Measurements from ENCODE around the gene LRRC53.

DNA sequence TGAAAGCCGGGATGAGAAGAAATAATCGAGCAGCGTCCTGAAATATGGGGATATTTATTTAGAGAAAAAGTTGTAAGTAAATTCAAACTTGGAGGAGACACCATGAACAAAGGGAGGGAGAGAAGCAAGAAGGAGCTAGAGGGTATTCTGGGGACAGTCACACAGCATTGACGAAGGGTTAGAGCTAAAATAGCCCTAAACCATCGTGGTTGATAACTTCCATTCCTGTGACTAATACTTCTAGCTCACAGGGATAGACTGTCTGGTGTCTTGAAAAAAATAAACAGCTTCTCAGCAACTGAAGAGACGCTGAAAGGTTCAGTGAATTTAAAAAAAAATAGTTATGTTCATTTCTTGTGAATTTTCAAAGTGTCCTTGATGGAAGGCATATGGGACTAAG is 86.7 kb downstream of the LRRC53 start:
- TF ChIP-seq, protein P1, sequence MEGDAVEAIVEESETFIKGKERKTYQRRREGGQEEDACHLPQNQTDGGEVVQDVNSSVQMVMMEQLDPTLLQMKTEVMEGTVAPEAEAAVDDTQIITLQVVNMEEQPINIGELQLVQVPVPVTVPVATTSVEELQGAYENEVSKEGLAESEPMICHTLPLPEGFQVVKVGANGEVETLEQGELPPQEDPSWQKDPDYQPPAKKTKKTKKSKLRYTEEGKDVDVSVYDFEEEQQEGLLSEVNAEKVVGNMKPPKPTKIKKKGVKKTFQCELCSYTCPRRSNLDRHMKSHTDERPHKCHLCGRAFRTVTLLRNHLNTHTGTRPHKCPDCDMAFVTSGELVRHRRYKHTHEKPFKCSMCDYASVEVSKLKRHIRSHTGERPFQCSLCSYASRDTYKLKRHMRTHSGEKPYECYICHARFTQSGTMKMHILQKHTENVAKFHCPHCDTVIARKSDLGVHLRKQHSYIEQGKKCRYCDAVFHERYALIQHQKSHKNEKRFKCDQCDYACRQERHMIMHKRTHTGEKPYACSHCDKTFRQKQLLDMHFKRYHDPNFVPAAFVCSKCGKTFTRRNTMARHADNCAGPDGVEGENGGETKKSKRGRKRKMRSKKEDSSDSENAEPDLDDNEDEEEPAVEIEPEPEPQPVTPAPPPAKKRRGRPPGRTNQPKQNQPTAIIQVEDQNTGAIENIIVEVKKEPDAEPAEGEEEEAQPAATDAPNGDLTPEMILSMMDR (conservative IDR thresholded peaks at IDR 0.05; ENCODE audit: low read depth, low read length) = no peak
- TF ChIP-seq, protein P2, sequence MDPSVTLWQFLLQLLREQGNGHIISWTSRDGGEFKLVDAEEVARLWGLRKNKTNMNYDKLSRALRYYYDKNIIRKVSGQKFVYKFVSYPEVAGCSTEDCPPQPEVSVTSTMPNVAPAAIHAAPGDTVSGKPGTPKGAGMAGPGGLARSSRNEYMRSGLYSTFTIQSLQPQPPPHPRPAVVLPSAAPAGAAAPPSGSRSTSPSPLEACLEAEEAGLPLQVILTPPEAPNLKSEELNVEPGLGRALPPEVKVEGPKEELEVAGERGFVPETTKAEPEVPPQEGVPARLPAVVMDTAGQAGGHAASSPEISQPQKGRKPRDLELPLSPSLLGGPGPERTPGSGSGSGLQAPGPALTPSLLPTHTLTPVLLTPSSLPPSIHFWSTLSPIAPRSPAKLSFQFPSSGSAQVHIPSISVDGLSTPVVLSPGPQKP (IDR thresholded peaks at IDR 0.05; ENCODE audit: borderline replicate concordance, low read depth, low read length) = no peak
- no peak for TF ChIP-seq BHLHE40 (IDR thresholded peaks at IDR 0.05; ENCODE audit: low read depth, low read length)
- TF ChIP-seq POLR2A (IDR thresholded peaks at IDR 0.05; ENCODE audit: low read depth, low read length) = no peak
- no peak for TF ChIP-seq CEBPB (IDR thresholded peaks at IDR 0.05; ENCODE audit: low read depth, low read length)
